ENCODE data around the gene CHD6. TPM values are rescaled to one million over a fixed set of nuclear protein-coding genes. Genes with fewer than 3 reads are reported as not detected.

Gene CHD6
- total RNA-seq, 1 experiment from 2014 or later: 26.6 TPM

- TF ChIP-seq FOSL1 (IDR thresholded peaks at IDR 0.05; ENCODE audit: low read depth): no peak
- TF ChIP-seq SIN3A (IDR thresholded peaks at IDR 0.05; ENCODE audit: low read depth): no peak
- TF ChIP-seq YY1 (IDR thresholded peaks at IDR 0.05; ENCODE audit: extremely low read depth, insufficient replicate concordance, low read depth, low read length): no peak
Measured at GRCh38 chr20:41609474-41609873, 8.7 kb downstream of the CHD6 start (continued).

- CTCF ChIA-PET: no interaction called here
- Histone ChIP-seq H3K9me2 (ENCODE audit: insufficient read depth) (no peaks in the 10 kb centered on the region), H3K79me2 (ENCODE audit: insufficient read depth, low read length) (peaks cover 45% of the 10 kb centered on the region), H4K20me1 (ENCODE audit: insufficient read depth) (no peaks in the 10 kb centered on the region; the same call in 1 of the 2 replicates), H3K4me1 (ENCODE audit: control insufficient read depth in 1 of 2, insufficient read depth in 2 of 2, low read length in 2 of 2) (no peaks in the 10 kb centered on the region), H3K36me3 (ENCODE audit: control insufficient read depth in 1 of 2, insufficient read depth in 2 of 2, low read length in 2 of 2) (no peaks in the 10 kb centered on the region), H3K27me3 (ENCODE audit: insufficient read depth, low read length) (no peaks in the 10 kb centered on the region), H3K27ac (ENCODE audit: low read depth, low read length) (no peak overlapping the region), H3K9ac (ENCODE audit: low read length) (no peak overlapping the region), H3K4me2 (ENCODE audit: low read length) (no peak overlapping the region), H3K9me3 (ENCODE audit: control insufficient read depth in 1 of 2, insufficient read depth in 1 of 2, low read depth in 1 of 2, low read length in 2 of 2) (no peaks in the 10 kb centered on the region), H3K4me3 (replicated peaks in 1 of 2; ENCODE audit: low read depth in 1 of 2, low read length in 2 of 2) (no peak overlapping the region), H2AFZ (ENCODE audit: low read depth, low read length, poor library complexity, severe bottlenecking) (no peak overlapping the region)
- intact Hi-C loops (cut with micrococcal nuclease): no loop called here
- ATAC-seq (no peak), DNase-seq (ENCODE audit: low read depth, low spot score) (no peak)
- no TSS peak for BruUV-seq (replicated peaks)
- RAD21 ChIA-PET (ENCODE audit: low non-redundant PET in 1 of 2, low total read pairs in 2 of 2, uncharacterized antibody in 2 of 2, unreplicated experiment in 2 of 2): no interaction called here
- TF ChIP-seq MAX (IDR thresholded peaks at IDR 0.05) (no peak), POLR2A (IDR thresholded peaks at IDR 0.05; ENCODE audit: borderline replicate concordance, extremely low read depth, insufficient read depth, insufficient read length) (no peak), ELF1 (IDR thresholded peaks at IDR 0.05; ENCODE audit: borderline replicate concordance, low read depth) (no peak), YY1 (IDR thresholded peaks at IDR 0.05; ENCODE audit: extremely low read depth, insufficient replicate concordance, low read depth, low read length) (no peak), ZBTB33 (IDR thresholded peaks at IDR 0.05; ENCODE audit: extremely low read depth, insufficient replicate concordance, low read length) (no peak), FOSL1 (IDR thresholded peaks at IDR 0.05; ENCODE audit: low read depth) (no peak), ATF3 (IDR thresholded peaks at IDR 0.05) (no peak), RAD21 (IDR thresholded peaks at IDR 0.05; ENCODE audit: low read depth) (no peak), SP1 (IDR thresholded peaks at IDR 0.05; ENCODE audit: low read depth) (no peak), ZNF274 (IDR thresholded peaks at IDR 0.05; ENCODE audit: low read depth, low read length) (no peak), POLR2AphosphoS5 (IDR thresholded peaks at IDR 0.05; ENCODE audit: low read depth, low read length) (no peak), CEBPB (IDR thresholded peaks at IDR 0.05; ENCODE audit: low read depth) (no peak), TCF7L2 (IDR thresholded peaks at IDR 0.05; ENCODE audit: borderline replicate concordance, extremely low read depth, insufficient read depth, insufficient read length) (no peak), EGR1 (IDR thresholded peaks at IDR 0.05; ENCODE audit: low read depth) (no peak), EZH2phosphoT487 (IDR thresholded peaks at IDR 0.05; ENCODE audit: borderline replicate concordance) (no peak), EZH2 (IDR thresholded peaks at IDR 0.05) (no peak), SRF (IDR thresholded peaks at IDR 0.05; ENCODE audit: low read depth) (no peak)
- POLR2A ChIA-PET: no interaction called here
Measured at GRCh38 chr20:41608606-41609005, 9.6 kb downstream of the CHD6 start.

All from HCT116 (cell line).